ENCODE results near the gene MDGA2. TPM values are rescaled to one million over a fixed set of nuclear protein-coding genes. Genes with fewer than 3 reads are reported as not detected.

The MDGA2 gene
- total and polyA plus RNA-seq, 9 of the 15 experiments (the other 6 are each of a cell fraction or from before 2014, with no cell fraction given), result 0.01 to 0.18 (median 0.03) TPM; not detected in 5

- no peaks in the 10 kb centered on the region for H3K79me2 ChIP-seq (ENCODE audit: control insufficient read depth, insufficient read depth, low read length)
- H3K9ac ChIP-seq (ENCODE audit: insufficient read depth in 1 of 2, low read depth in 2 of 2, low read length in 2 of 2), result no peak overlapping the region
- in situ Hi-C loops (cut with MboI), result no loop called here
- H3K27ac ChIP-seq (ENCODE audit: extremely low read depth, low read depth, low read length), result no peak overlapping the region
- ATAC-seq, result no peak
- no peaks in the 10 kb centered on the region for H3K27me3 ChIP-seq (ENCODE audit: control insufficient read depth in 2 of 2, insufficient read depth in 2 of 2, low read length in 2 of 2)
- ChIA-PET CTCF (ENCODE audit: low intra/inter-chr PET ratio) (no interaction called here), POLR2A (no interaction called here)
- H3K4me2 ChIP-seq (ENCODE audit: insufficient read depth, low read length), result no peak overlapping the region
- BruUV-seq (replicated peaks), result no TSS peak
- no peaks in the 10 kb centered on the region for H3K9me3 ChIP-seq (replicated peaks; ENCODE audit: control insufficient read depth, insufficient read depth, low read depth, low read length)
- intact Hi-C loops (cut with micrococcal nuclease), result no loop called here
- no peak overlapping the region for H2AFZ ChIP-seq (ENCODE audit: low read depth, low read length)
- H3K36me3 ChIP-seq (ENCODE audit: control insufficient read depth, insufficient read depth, low read length), result no peaks in the 10 kb centered on the region
- no peak for FAIRE-seq
- no peaks in the 10 kb centered on the region for H3K9me1 ChIP-seq (ENCODE audit: control insufficient read depth, insufficient read depth, low read length)
- H3K4me3 ChIP-seq, result no peak overlapping the region
- H4K20me1 ChIP-seq (replicated peaks; ENCODE audit: control insufficient read depth, insufficient read depth, low read length), result no peaks in the 10 kb centered on the region
- H3K4me1 ChIP-seq (replicated peaks in 1 of 2; ENCODE audit: control insufficient read depth in 2 of 2, insufficient read depth in 2 of 2, low read length in 2 of 2), result no peaks in the 10 kb centered on the region
- DNase-seq (ENCODE audit: extremely low read depth in 1 of 4, low spot score in 3 of 4), result no peak
- TF ChIP-seq ATF2 (CRISPR knock-in tag; IDR thresholded peaks at IDR 0.05), result no peak
- no peak for TF ChIP-seq POLR2AphosphoS5 (IDR thresholded peaks at IDR 0.05; ENCODE audit: control insufficient read depth, insufficient read depth, low read depth, low read length)
- no peak for TF ChIP-seq NFE2 (IDR thresholded peaks at IDR 0.05; ENCODE audit: low read depth)
- WGBS (ENCODE audit: insufficient coverage, low coverage, missing lambda C conversion rate), result 0% methylated on average over 2 of the region's 2 CpGs
These were observed 247.8 kb downstream of the MDGA2 start for GRCh38 chr14:47427629-47428028.

- Histone ChIP-seq H3K36me3 (ENCODE audit: control insufficient read depth, insufficient read depth, low read length) (no peaks in the 10 kb centered on the region), H3K9me3 (replicated peaks; ENCODE audit: control insufficient read depth, insufficient read depth, low read depth, low read length) (no peaks in the 10 kb centered on the region), H3K4me1 (replicated peaks in 1 of 2; ENCODE audit: control insufficient read depth in 2 of 2, insufficient read depth in 2 of 2, low read length in 2 of 2) (no peaks in the 10 kb centered on the region), H3K27ac (ENCODE audit: extremely low read depth, low read depth, low read length) (no peak overlapping the region), H2AFZ (ENCODE audit: low read depth, low read length) (no peak overlapping the region), H4K20me1 (replicated peaks; ENCODE audit: control insufficient read depth, insufficient read depth, low read length) (no peaks in the 10 kb centered on the region), H3K27me3 (ENCODE audit: control insufficient read depth in 2 of 2, insufficient read depth in 2 of 2, low read length in 2 of 2) (no peaks in the 10 kb centered on the region), H3K9me1 (ENCODE audit: control insufficient read depth, insufficient read depth, low read length) (no peaks in the 10 kb centered on the region), H3K79me2 (ENCODE audit: control insufficient read depth, insufficient read depth, low read length) (no peaks in the 10 kb centered on the region), H3K4me2 (ENCODE audit: insufficient read depth, low read length) (no peak overlapping the region), H3K9ac (ENCODE audit: insufficient read depth in 1 of 2, low read depth in 2 of 2, low read length in 2 of 2) (no peak overlapping the region), H3K4me3 (no peak overlapping the region)
- POLR2A ChIA-PET, result no interaction called here
- BruUV-seq (replicated peaks), result no TSS peak
- WGBS (ENCODE audit: insufficient coverage, low coverage, missing lambda C conversion rate), result 0% methylated on average over 4 of the region's 4 CpGs
- intact Hi-C loops (cut with micrococcal nuclease), result no loop called here
- FAIRE-seq (no peak), ATAC-seq (no peak), DNase-seq (ENCODE audit: extremely low read depth in 1 of 4, low spot score in 3 of 4) (no peak)
- CTCF ChIA-PET (ENCODE audit: low intra/inter-chr PET ratio), result no interaction called here
- no peak for TF ChIP-seq HDAC2 (IDR thresholded peaks at IDR 0.05)
- TF ChIP-seq ZBTB12 (CRISPR knock-in tag; IDR thresholded peaks at IDR 0.05), result no peak
- TF ChIP-seq ELF2 (CRISPR knock-in tag; IDR thresholded peaks at IDR 0.05), result no peak
- no peak for TF ChIP-seq MCM7 (IDR thresholded peaks at IDR 0.05)
- no peak for TF ChIP-seq ETS1 (conservative IDR thresholded peaks at IDR 0.05; ENCODE audit: control insufficient read depth, low read depth, low read length)
- TF ChIP-seq CREM (IDR thresholded peaks at IDR 0.05; ENCODE audit: low read depth), result no peak
- in situ Hi-C loops (cut with MboI), result no loop called here
These were observed 250.1 kb downstream of the MDGA2 start for GRCh38 chr14:47425302-47425701.

Data from K562 (cell line).